ENCODE data around the gene MUC6. TPM values are rescaled to one million over a fixed set of nuclear protein-coding genes. Genes with fewer than 3 reads are reported as not detected.

Gene MUC6
- total RNA-seq, 1 donor from 2014 or later = 0.09 TPM

DNA sequence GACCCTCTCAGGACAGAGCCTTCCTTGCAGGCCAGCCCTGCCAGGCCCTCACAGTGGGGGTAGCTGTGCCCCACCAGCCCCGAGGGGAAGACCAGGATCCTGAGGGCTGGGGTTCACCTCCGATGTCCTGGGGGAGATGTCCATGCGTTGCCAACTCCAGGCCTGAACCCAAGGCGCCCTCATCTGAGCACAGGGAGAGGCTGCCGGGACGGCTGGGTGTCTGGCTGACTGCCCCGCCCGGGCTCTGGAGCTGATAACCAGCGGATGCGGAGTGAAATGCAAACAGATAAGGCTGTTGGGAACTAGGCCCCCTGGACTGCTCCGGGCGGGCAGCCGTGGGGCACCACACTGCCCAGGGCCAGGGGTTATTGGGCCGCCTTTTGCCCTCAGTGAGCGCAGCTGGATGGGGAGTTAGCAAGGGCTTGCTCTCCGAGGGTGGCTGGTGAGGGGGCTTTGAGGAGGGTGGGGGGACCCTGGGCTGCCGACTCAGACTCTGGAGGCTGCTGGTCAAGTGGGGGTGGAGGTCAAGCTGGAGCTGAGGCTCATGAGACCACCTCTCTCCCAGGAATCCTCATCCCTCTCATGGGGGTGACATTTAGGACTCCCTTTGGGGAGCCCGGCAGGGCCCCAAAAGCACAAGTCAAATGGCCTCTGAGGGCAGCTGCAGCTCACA lies 5.6 kb upstream of the MUC6 start:
- TF ChIP-seq, protein P1, sequence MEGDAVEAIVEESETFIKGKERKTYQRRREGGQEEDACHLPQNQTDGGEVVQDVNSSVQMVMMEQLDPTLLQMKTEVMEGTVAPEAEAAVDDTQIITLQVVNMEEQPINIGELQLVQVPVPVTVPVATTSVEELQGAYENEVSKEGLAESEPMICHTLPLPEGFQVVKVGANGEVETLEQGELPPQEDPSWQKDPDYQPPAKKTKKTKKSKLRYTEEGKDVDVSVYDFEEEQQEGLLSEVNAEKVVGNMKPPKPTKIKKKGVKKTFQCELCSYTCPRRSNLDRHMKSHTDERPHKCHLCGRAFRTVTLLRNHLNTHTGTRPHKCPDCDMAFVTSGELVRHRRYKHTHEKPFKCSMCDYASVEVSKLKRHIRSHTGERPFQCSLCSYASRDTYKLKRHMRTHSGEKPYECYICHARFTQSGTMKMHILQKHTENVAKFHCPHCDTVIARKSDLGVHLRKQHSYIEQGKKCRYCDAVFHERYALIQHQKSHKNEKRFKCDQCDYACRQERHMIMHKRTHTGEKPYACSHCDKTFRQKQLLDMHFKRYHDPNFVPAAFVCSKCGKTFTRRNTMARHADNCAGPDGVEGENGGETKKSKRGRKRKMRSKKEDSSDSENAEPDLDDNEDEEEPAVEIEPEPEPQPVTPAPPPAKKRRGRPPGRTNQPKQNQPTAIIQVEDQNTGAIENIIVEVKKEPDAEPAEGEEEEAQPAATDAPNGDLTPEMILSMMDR (IDR thresholded peaks at IDR 0.05) = no peak
- DNase-seq (peak; percentile 57), ATAC-seq (peak in 1 of 2 donors; percentile 23)
- H3K27ac ChIP-seq = no peak overlapping the region
- no peak overlapping the region for H3K4me3 ChIP-seq
- no peaks in the 10 kb centered on the region for H3K4me1 ChIP-seq
- no peaks in the 10 kb centered on the region for H3K9me3 ChIP-seq
- H3K36me3 ChIP-seq = no peaks in the 10 kb centered on the region
- intact Hi-C loops (cut with DNase I) = no loop called here
- H3K27me3 ChIP-seq (ENCODE audit: low read depth) = peaks cover 19% of the 10 kb centered on the region

DNA sequence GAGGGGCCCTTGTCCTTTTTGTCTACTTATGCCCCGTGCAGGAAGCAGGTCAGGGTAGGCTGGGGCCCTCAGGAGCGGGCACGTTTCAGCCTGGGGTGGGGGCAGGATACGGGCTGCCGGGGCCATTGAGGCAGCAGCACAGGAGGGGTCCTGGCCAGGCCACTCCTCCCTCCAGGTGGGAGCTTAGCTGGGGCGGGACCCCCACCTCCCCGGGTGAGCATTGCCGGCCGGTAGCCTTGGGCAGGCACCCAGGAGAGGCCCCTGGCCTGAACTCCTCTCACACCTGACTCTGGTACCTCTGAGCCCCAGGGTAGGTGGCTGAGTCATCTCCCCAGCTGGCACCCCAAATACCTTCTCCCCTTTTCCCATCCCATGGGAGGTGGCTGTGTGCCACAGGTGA lies 5.0 kb upstream of the MUC6 start:
- ATAC-seq = peak in 1 of 2 donors; percentile 9
- no peaks in the 10 kb centered on the region for H3K4me1 ChIP-seq
- peaks cover 25% of the 10 kb centered on the region for H3K27me3 ChIP-seq (ENCODE audit: low read depth)
- TF ChIP-seq, protein P1 (IDR thresholded peaks at IDR 0.05) = no peak
- intact Hi-C loops (cut with DNase I) = no loop called here
- DNase-seq = peak; percentile 38
- H3K36me3 ChIP-seq = no peaks in the 10 kb centered on the region
- H3K9me3 ChIP-seq = no peaks in the 10 kb centered on the region
- H3K27ac ChIP-seq = no peak overlapping the region
- H3K4me3 ChIP-seq = no peak overlapping the region

DNA sequence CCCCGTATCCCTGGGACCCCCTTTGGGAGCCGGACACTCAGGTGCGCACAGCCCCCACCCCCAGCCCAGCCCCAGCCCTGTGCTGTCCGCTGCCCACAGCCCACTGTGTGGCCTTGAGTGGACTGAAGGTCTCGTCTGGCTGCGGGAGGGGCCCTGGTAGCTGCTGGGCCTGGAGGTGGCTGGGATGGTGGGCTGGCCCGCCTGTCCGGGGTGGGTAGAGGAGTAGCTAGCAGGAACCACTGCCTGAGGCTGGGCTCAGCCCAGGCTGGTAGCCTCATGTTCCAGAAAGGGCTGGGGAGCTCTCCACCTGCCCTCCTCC lies 4.6 kb upstream of the MUC6 start:
- no peaks in the 10 kb centered on the region for H3K4me1 ChIP-seq
- H3K4me3 ChIP-seq = no peak overlapping the region
- H3K36me3 ChIP-seq = no peaks in the 10 kb centered on the region
- no peaks in the 10 kb centered on the region for H3K9me3 ChIP-seq
- DNase-seq = peak; percentile 34
- peaks cover 29% of the 10 kb centered on the region for H3K27me3 ChIP-seq (ENCODE audit: low read depth)
- TF ChIP-seq, protein P1 (IDR thresholded peaks at IDR 0.05) = no peak
- ATAC-seq = no peak
- intact Hi-C loops (cut with DNase I) = no loop called here
- no peak overlapping the region for H3K27ac ChIP-seq

DNA sequence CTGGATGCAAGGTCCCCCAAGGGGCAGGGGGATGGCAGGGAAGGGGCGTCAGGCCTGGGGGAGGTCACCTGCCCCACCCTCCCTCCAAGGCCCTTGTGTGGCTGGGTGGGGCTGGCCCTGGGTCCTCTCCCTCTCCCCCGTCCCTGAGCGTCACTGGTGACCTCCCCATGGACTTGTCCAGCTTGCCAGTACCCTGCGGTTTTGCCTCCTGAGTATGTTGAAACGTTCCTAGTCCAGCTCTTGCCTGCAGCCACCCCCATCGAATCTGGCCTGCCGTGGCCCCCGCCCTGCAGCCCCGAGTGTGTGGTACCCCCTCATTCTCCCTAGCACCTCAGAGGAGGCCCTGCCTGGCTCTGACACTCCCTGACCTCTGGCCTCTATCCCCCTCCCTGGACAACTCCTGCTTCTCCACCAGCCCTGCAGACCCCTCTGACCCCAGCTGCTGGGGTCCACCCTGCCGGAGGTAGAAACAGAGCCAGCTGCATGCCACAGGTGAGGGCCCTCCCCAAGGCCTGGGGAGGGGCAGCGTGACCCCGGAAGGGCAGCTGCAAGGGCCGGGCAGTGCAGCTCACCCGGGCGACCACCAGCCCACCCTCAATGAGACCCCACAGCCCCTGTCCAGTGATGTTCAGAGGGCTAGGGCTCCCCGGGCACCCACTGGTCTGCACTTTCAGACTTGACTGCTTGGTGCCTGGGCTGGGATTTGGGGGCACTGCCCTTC lies 4.1 kb upstream of the MUC6 start:
- TF ChIP-seq, protein P1 (IDR thresholded peaks at IDR 0.05) = no peak
- H3K4me3 ChIP-seq = no peak overlapping the region
- ATAC-seq = peak in 1 of 2 donors; percentile 59
- no peaks in the 10 kb centered on the region for H3K9me3 ChIP-seq
- H3K27me3 ChIP-seq (ENCODE audit: low read depth) = peaks cover 32% of the 10 kb centered on the region
- intact Hi-C loops (cut with DNase I) = no loop called here
- no peak for DNase-seq
- H3K27ac ChIP-seq = no peak overlapping the region
- H3K36me3 ChIP-seq = no peaks in the 10 kb centered on the region
- no peaks in the 10 kb centered on the region for H3K4me1 ChIP-seq

DNA sequence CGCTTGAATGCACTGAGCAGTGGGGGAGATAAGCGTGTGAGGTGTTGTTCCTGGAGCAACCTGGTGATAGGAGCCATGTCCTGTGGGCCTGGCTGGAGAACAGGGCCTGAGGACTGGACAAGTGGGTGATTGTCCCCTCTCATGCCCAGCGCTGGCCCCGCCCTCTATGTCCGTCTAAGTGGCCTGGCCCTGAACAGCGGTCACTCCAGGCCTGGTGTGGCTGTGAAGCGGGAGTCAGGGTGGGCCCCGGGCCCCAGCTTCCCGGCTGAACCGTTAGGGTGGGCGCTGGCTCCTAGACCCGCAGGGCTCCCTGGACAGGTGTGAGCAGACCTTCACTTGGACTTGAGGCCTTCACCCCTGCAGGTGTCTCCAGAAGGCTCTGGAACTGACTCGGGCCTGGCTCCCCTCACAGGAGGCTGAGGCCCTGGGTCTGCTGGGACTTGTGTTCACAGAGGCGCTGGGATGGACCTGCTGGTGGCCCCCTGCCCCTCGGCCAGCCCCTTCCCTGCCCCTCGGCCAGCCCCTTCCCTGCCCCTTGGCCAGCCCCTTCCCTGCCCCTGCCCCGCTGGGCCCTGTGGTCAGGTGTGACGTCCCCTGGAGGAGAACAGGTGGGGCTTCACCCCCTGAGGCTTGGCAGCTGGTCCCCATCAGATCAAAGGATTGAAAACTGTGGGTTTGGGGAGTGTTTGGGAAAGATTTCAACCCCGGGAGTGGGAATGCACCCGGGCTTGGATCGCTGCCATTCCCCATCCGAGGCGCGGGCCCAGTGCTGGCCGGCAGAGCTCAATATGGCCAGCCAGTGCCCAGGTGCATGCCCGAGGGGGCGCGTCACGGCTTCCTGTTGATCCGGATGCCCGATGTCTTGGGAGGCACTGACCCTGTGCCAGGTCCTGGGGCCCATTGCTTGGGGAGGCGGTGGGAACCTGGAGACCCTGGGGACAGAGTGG lies 3.2 kb upstream of the MUC6 start:
- Histone ChIP-seq H3K4me1 (no peaks in the 10 kb centered on the region), H3K4me3 (no peak overlapping the region), H3K36me3 (no peaks in the 10 kb centered on the region), H3K27me3 (ENCODE audit: low read depth) (peaks cover 32% of the 10 kb centered on the region), H3K9me3 (no peaks in the 10 kb centered on the region), H3K27ac (peak overlapping the region; percentile 11)
- ATAC-seq (peak in 1 of 2 donors; percentile 72), DNase-seq (peak; percentile 76)
- TF ChIP-seq, protein P1 (IDR thresholded peaks at IDR 0.05) = no peak
- intact Hi-C loops (cut with DNase I) = no loop called here

Measured in lower lobe of right lung (tissue), 2 donors.